Measurements from ENCODE around the gene DIAPH3. TPM values are rescaled to one million over a fixed set of nuclear protein-coding genes. Genes with fewer than 3 reads are reported as not detected.

The DIAPH3 gene
- polyA plus RNA-seq, 3 donors, result 0.04 to 0.09 TPM; not detected in 1

DNA sequence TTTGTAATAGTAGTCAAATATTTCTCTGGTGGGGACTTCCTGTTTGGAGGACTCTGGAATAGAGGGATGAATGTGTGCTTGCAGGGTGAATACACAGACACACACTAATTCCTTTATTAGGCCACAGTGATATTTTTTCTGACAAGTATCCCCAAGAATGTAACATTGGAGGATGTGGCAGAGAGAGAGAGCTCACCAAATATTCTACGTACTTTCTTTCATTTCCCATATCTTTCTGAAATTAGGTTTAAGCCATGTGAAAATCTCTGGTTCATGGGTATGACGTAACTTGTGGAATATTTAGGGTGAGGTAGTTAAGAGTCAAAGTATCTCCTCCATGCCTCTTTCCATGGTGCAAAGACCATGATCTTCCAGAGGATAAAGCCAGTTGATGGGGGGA lies 463.4 kb downstream of the DIAPH3 start:
- Mint-ChIP-seq H3K9me3 (peaks cover 0 to 4% (median 0%) of the 10 kb centered on the region in 7 donors), H3K4me1 (peaks cover 4% of the 10 kb centered on the region), H3K27ac (no peak overlapping the region), H3K4me3 (no peak overlapping the region), H3K36me3 (no peaks in the 10 kb centered on the region), H3K27me3 (ENCODE audit: low read depth in 3 of 3) (no peaks in the 10 kb centered on the region)
- H4K20me1 ChIP-seq (ENCODE audit: insufficient read depth, low read length), result no peaks in the 10 kb centered on the region
- no peaks in the 10 kb centered on the region for H3K9me3 ChIP-seq (replicated peaks in 1 of 2; ENCODE audit: control insufficient read depth in 1 of 2, insufficient read depth in 1 of 2, low read length in 2 of 2)
- intact Hi-C loops (cut with micrococcal nuclease), result no loop called here
- H3K4me3 ChIP-seq (replicated peaks in 1 of 3; ENCODE audit: low read depth in 2 of 3, low read length in 3 of 3), result no peak overlapping the region
- no CpG with 5 or more reads among the region's 2 CpGs for WGBS (ENCODE audit: insufficient coverage)
- no peaks in the 10 kb centered on the region for H3K79me2 ChIP-seq (ENCODE audit: insufficient read depth, low read length)
- H2AFZ ChIP-seq (ENCODE audit: insufficient read depth, low read depth, low read length, poor library complexity, severe bottlenecking), result no peak overlapping the region
- H3K9ac ChIP-seq (ENCODE audit: insufficient read depth, low read length, poor library complexity, severe bottlenecking), result no peak overlapping the region
- no peaks in the 10 kb centered on the region for H3K36me3 ChIP-seq (replicated peaks in 1 of 2; ENCODE audit: control insufficient read depth in 1 of 2, insufficient read depth in 2 of 2, low read length in 2 of 2)
- TF ChIP-seq, protein P1, sequence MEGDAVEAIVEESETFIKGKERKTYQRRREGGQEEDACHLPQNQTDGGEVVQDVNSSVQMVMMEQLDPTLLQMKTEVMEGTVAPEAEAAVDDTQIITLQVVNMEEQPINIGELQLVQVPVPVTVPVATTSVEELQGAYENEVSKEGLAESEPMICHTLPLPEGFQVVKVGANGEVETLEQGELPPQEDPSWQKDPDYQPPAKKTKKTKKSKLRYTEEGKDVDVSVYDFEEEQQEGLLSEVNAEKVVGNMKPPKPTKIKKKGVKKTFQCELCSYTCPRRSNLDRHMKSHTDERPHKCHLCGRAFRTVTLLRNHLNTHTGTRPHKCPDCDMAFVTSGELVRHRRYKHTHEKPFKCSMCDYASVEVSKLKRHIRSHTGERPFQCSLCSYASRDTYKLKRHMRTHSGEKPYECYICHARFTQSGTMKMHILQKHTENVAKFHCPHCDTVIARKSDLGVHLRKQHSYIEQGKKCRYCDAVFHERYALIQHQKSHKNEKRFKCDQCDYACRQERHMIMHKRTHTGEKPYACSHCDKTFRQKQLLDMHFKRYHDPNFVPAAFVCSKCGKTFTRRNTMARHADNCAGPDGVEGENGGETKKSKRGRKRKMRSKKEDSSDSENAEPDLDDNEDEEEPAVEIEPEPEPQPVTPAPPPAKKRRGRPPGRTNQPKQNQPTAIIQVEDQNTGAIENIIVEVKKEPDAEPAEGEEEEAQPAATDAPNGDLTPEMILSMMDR (IDR thresholded peaks at IDR 0.05), result no peak
- DNase-seq, result no peak
- H3K27ac ChIP-seq (ENCODE audit: low read depth in 1 of 2, low read length in 2 of 2), result no peak overlapping the region
- H3K4me2 ChIP-seq (replicated peaks; ENCODE audit: extremely low read depth, low read length, poor library complexity, severe bottlenecking), result no peak overlapping the region
- no peaks in the 10 kb centered on the region for H3K4me1 ChIP-seq (ENCODE audit: control insufficient read depth in 1 of 2, insufficient read depth in 2 of 2, low read length in 2 of 2)
- no peaks in the 10 kb centered on the region for H3K27me3 ChIP-seq (ENCODE audit: control insufficient read depth in 2 of 2, insufficient read depth in 2 of 2, low read length in 2 of 2)

DNA sequence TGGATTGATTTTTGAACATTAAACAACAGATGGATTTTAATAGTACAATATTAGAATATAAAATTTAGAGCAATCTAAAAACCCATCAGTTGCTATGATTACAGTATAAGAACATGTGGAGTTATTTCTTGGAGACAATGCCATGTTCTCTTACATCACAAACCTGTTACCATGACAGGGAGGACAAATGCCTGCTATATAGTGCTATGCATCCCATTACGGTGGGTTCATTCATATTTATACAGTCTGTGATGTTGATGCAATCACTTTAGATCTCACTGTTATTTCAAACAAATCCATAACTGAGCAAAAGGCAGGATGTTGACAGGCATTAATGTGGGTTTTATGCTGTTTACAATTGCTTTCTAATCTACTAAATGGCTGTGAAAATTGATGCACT lies 467.5 kb downstream of the DIAPH3 start:
- H3K79me2 ChIP-seq (ENCODE audit: insufficient read depth, low read length), result no peaks in the 10 kb centered on the region
- H3K4me1 Mint-ChIP-seq, result peaks cover 4% of the 10 kb centered on the region
- no peaks in the 10 kb centered on the region for H3K4me1 ChIP-seq (ENCODE audit: control insufficient read depth in 1 of 2, insufficient read depth in 2 of 2, low read length in 2 of 2)
- intact Hi-C loops (cut with micrococcal nuclease), result no loop called here
- H3K27me3 ChIP-seq (ENCODE audit: control insufficient read depth in 2 of 2, insufficient read depth in 2 of 2, low read length in 2 of 2), result no peaks in the 10 kb centered on the region
- H3K27ac Mint-ChIP-seq, result no peak overlapping the region
- H3K9me3 Mint-ChIP-seq, result peaks cover 0 to 4% (median 0%) of the 10 kb centered on the region in 7 donors
- no peak overlapping the region for H3K4me3 ChIP-seq (replicated peaks in 1 of 3; ENCODE audit: low read depth in 2 of 3, low read length in 3 of 3)
- no peaks in the 10 kb centered on the region for H3K27me3 Mint-ChIP-seq (ENCODE audit: low read depth in 3 of 3)
- H2AFZ ChIP-seq (ENCODE audit: insufficient read depth, low read depth, low read length, poor library complexity, severe bottlenecking), result no peak overlapping the region
- H3K9me3 ChIP-seq (replicated peaks in 1 of 2; ENCODE audit: control insufficient read depth in 1 of 2, insufficient read depth in 1 of 2, low read length in 2 of 2), result no peaks in the 10 kb centered on the region
- no peak overlapping the region for H3K4me3 Mint-ChIP-seq
- H4K20me1 ChIP-seq (ENCODE audit: insufficient read depth, low read length), result no peaks in the 10 kb centered on the region
- H3K36me3 ChIP-seq (replicated peaks in 1 of 2; ENCODE audit: control insufficient read depth in 1 of 2, insufficient read depth in 2 of 2, low read length in 2 of 2), result no peaks in the 10 kb centered on the region
- DNase-seq, result no peak
- TF ChIP-seq, protein P1 (IDR thresholded peaks at IDR 0.05), result no peak
- WGBS (ENCODE audit: insufficient coverage), result no CpG with 5 or more reads among the region's 1 CpG
- H3K27ac ChIP-seq (ENCODE audit: low read depth in 1 of 2, low read length in 2 of 2), result no peak overlapping the region
- H3K4me2 ChIP-seq (replicated peaks; ENCODE audit: extremely low read depth, low read length, poor library complexity, severe bottlenecking), result no peak overlapping the region
- H3K9ac ChIP-seq (ENCODE audit: insufficient read depth, low read length, poor library complexity, severe bottlenecking), result no peak overlapping the region
- no peaks in the 10 kb centered on the region for H3K36me3 Mint-ChIP-seq

Measured in CD14-positive monocyte (primary cell).